NCI-H128 (cell line): ENCODE results near the gene TRIO.

ENCODE experiments used
- DNase-seq: peaks from one replicate; lab custom pipeline; 2025; ENCODE audit not compliant: unreplicated experiment; lab: John Stamatoyannopoulos, UW

Gene TRIO

DNA sequence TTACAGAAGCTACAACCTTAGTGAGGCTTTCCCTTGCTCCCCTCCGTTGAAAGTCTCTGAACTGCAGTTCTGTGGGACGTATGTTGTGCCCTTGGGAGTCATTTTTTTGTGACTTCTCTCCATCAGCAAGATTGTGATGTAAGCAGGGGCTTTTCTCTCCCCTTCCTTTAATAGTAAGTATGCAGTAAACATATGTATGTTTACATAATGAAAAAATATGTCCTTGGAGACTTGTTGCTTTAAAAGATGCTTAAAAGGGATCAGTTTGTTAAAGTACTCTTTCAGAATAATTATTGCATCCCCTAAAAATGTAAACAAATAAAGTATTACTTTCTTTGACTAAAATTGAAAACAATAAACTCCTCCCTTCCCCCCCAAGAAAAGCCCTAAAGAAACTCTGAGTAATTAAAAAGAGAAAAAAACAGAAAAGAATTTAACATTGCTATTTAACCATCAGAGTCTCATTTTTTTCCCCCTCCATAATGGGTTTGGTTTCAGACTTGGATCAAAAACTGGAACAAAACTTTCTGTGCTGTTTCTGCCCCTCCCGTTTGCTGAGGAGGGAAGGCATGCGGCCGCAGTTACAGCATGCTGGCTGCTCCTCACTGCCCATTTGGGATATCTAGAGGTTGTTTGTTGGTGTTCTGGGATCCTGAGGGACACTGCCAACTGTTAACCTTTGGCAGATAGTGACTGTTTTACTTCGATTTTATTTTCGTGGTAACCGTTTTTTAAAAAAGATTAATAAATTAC, 40.2 kb downstream of the TRIO start:
- no peak for DNase-seq

DNA sequence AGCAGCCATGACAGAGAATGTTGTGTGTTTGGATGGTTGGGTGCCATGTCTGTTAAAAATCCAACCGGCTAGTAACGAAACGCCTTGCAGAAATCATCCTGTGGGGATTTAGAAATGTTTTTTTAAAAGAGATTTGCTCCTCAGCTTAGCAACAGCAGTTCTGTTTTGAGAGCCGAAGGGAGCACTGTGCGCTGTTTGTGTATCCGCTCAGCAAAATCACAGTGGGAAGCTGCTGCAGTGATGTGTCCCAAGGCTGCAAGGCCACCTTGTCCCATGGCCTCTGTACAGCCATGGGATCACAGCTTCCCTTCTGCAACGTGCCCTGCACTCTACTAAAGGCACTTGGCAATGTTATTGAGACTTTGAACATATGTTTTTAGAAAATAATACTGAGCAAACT, 40.9 kb downstream of the TRIO start:
- no peak for DNase-seq

DNA sequence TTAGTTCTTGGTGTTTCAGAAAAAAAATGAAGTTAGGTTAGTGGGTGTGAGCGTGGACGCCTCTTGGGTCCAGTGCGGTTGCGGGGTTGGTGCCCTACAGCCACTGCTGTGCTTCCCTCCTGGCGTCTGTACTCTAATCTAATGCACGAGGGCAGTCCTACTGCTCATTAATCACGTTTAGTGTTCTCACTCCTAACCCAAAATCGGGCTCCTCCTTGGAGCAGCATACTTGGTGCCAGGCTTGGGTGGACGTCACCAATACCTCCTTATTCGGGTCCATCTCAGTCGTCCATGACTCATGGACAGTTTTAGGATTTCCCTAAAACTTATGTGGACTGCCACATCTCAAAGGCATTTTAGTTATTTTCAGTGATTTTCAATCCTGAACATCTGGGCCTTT, 41.6 kb downstream of the TRIO start:
- no peak for DNase-seq

DNA sequence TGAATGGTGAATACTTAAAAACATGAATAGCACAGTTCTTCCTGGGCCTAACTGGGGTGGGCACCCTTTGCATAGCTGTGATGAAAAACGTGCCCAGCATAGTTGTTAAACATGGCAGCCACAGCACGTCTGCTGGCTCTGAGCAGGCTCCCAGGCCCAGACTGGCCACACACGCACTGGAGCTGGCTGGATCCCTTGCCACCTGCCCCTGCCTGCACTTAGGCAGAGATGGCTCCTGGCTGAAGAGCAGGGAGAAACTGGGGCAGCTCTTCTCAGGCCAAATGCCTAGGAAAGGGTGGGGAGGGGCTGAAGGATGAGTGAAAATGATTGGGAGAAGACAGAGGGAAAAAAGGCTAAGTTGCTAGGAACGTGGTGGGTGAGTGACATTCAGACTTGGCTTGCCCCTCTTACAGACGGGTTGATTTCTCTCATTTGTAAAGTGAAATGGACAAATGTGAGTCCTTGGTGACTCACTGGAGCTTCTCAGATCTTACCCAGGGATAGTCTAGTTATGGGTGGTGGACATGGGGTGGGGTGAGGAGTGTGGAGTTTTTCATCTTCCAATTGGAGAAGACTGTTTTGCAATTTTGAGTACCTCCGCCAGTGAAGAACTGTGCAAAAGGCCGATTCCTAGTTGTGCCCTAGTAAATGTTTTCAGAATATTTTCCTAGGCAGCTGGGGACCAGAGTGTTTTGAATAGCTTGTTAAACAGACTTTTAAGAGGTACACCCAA, 42.4 kb downstream of the TRIO start:
- DNase-seq, result peak; percentile 34

DNA sequence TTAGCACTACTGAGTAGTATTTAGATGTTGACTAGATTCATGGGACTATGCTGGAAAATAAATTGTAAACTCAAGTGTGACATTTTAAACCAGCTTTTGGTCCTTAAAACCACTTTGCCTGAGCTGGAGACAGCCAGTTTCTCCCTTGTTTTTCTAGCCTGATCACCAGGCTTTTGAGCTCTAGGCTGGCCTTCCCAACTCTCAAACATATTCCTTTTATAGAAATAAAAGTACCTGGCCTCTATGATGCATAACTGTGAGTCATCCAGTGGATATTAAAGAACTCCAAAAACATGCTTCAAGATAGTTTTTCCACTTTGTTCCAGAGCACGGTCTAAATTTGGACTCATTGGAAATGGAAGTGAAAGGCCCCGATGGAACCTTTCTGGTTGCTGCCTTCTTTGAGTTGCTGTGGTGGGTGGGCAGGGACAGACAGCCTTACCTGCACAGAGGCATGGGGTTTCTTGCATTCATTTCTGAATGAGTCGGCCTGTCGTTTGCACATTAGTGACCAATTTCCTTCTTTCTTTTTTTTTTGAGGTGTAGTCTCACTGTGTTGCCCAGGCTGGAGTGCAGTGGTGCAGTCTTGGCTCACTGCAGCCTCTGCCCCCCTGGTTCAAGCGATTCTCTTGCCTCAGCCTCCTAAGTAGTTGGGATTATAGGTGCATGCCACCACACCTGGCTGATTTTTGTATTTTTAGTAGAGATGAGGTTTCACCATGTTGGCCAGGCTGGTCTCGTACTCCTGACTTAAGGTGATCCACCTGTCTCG, 43.1 kb downstream of the TRIO start:
- no peak for DNase-seq

DNA sequence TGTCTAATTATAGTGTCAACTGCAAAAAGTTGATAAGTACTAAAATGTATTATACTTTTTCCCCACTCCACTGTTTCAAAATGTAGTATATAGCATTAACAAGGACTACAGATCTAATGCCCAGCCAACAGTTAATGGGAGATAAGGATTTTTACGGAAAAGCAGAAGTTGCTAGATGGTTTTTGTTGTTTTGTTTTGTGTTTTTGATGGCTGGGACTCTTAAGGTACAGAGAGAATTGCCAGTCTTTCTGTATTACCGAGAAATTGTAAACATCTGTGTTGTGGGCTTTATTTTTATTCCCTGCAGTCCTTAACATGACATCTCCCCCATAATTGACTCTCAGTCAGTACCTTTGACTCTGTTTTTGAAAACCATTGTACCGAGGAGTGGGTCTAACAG, 44.0 kb downstream of the TRIO start:
- DNase-seq, result no peak

DNA sequence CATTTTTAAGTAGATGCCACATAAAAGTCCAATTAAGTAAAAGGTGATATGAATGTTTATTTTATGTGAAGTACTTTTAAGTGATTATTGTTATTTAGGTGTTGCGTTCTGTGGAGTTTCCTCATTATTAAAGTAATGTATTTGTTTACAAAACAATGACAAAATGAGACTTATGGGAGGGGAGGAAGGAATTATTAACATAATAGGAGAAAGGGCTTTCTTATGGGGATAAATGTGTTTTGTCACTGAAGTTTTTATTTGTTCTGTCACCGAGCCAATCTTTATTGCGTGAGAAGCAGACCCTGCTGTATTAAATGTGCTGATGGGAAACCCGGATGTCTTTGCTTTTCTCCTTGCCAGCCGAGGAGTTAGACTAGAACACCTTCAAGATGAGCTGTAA, 44.5 kb downstream of the TRIO start:
- no peak for DNase-seq

DNA sequence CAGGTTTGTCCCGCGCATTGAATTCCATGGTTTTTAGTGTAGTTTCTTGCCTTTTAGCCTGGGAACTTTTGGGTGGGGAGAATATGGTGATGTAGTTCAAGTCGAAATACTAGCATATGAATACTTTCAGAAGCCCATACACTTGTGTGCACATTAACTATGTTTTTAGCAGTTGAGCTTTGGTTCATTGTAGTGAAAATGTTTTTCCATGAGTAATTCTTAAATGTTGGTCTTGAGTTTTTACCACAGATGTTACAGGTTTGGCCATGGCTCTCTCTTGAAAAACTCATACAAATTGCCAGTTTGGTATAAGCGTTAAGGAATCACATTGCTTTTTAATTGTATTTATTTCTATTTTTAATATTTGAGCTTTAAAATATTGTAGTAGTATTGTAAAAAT, 45.6 kb downstream of the TRIO start:
- no peak for DNase-seq

DNA sequence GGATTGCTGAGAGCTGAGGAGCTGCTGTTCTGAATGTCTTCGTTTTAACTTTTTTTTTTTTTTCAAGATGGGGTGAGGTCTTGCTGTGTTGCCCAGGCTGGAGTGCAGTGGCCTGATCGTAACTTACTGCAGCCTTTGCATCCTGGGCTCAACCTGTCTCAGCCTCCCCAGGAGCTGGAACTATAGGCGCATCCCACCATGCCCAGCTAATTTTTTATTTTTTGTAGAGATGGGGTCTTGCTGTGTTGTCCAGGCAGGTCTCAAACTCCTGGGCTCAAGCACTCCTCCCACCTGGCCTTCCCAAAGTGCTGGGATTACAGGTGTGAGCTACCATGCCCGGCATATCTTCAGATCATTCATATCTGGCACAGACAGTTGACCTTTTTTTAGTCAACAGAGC, 46.5 kb downstream of the TRIO start:
- DNase-seq, result no peak

DNA sequence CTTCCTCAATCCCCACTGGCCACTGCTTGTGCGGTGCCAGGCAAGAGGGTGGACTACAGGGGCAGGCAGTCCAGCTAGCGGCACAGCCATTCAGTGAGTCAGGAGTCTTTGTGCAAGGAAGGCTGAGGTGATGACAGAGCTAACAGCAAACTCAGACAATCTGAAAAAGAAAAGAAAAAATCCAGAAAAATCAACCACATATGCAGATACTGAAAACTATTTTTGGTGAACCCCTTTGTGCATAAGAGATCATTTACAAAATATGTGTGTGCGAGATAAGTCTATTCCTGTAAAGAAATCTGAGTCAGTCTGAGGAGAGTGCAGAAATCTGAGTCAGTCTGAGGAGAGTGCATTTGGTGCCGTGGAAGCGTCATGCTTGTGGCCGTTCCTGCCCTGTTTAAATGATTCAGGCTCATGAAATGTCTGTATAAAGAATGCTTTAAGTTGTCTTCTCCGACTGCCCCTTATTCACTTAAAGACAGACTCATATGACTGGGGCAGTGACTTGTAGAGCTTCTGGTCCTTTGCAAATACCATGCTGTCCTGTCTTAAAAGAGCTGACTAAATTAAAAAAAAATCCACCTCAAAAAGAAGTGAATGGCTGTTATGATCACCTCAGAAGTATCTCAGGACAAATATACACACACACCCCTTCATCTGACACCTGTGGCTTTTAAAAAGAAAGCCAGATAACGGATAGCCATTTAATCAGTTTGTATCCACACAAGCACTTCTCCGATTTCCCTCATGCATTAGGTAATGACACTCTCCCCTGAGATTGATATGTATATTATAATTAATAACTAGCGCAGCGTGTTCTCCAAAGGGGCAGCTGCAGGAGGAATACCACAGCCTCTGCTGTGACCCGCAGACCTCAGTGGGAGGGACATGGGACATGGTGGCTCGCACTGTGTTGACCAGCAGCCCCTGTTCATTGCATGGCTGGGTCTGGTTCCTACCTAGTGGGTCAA, 47.3 kb downstream of the TRIO start:
- DNase-seq, result no peak

DNA sequence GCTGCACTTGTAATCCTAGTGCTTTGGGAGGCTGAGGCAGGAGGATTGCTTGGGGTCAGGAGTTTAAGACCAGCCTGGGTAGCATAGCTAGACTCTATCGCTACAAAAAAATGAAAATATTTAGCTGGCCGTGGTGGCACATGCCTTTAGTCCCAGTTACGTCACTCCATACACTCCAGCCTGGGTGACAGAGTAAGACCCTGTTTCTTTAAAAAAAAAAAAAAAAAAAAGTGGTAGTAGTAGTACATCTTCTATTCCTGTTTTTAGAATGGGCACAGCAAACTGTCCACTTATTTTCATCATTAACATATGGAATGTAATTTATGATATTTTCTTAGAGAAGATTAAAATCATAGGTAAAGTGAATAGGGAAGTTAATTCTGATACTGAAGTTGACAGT, 48.2 kb downstream of the TRIO start:
- no peak for DNase-seq

DNA sequence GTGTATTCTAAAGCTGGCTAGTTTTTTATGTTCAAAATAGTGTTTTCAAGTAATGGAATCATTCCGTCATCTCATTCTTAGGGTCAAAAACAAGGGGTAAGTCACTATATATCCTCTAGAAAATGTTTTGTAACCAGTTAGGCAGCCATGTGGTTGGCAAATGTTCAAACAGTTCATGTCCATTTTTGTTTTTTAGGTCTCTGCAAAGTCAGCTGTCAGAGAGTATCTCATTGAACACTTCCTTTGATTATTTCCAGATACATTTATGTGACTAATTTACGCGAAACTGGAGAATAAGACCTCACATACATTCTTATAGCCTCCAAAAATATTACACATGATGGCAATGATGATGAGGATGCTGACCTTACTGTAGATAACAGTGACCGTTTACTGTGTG, 50.4 kb downstream of the TRIO start:
- DNase-seq, result no peak

DNA sequence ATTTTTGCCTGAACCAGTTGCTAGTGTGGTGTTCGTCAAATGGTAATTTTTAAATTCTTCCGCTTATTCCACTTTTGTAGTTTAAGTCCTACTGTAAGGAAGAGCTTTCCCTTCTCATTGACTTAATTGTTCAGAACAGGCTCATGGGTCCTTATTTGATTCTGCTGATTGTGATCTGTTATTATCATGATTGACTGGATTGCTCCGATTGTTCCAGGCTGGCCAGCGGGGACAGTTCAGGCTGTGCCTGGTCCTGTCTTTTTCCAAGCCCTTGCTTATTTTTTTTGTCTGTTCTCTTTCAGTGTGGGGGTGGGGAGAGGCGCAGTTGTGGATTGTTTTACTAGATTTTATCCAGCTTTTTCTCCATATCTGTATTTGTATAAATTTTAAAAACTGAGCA, 52.4 kb downstream of the TRIO start:
- DNase-seq, result no peak

DNA sequence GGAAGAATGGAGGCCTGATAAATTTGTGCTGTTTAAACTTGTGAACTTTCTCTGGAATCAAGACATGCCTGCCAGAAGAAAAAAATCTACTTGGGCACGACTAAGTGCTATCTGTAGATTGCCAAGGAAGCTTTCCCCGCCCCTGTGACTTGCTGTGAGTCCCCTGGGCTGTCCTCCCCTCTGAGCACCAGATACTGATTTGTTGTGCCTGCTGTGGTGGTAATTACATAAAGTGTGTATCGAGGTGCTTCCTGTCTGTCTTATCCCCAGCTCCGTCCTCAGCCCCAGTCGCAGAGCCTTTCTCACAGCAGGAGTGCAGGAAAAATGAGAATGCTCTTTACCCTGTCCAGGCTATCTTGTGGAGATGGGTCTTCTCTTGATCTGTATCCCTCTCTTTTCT, 53.9 kb downstream of the TRIO start:
- DNase-seq, result no peak

DNA sequence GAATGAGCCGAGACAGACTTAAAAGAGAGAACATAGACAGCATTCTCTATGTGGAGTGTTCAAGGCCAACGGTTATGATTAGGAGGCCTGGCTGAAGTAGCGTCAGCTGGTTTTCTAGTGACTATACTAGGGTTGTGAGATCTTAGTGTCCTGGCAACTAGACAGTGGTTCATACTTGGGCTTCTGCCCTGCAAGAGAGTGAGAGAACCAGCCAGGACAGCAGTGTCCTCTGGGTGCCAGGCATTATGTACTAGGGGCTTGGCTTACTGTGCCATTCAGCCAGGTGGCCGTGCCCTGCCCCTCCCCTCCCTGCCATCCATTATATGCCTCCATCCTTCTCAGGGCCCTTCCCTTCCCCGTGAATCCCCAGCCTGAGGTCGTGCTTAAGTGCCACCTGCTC, 56.8 kb downstream of the TRIO start:
- no peak for DNase-seq

DNA sequence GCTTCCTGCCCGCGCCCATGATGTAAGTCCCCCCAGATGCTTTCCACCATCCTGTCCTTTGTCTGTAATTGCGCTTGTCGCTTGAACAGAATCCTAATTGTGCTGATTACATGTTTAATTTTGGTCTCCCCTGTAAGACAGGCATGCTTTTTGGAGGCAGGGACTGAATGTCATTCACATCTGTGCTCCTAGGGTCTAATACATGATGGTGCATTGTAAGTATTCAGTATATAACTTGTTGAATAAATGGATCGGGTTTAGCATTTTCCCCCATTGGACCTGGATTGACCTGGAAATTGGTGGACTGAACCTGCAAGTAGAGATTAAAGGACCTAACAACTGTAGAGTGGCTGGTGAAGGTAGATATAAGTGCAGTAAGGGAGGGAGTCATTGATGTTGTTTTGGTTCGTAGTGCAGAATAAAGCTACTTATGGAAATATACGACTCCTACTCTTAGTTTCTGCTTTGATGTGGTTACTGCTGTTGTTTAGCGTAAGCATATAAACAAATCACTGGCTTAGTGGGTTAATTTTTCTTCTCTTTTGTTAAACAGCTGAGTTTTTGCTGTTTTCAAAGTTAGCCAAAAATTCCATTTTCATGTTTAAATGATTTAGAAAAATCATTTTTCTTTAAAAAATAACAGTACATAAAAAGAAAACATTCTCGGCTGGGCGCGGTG, 57.3 kb downstream of the TRIO start:
- DNase-seq, result no peak

DNA sequence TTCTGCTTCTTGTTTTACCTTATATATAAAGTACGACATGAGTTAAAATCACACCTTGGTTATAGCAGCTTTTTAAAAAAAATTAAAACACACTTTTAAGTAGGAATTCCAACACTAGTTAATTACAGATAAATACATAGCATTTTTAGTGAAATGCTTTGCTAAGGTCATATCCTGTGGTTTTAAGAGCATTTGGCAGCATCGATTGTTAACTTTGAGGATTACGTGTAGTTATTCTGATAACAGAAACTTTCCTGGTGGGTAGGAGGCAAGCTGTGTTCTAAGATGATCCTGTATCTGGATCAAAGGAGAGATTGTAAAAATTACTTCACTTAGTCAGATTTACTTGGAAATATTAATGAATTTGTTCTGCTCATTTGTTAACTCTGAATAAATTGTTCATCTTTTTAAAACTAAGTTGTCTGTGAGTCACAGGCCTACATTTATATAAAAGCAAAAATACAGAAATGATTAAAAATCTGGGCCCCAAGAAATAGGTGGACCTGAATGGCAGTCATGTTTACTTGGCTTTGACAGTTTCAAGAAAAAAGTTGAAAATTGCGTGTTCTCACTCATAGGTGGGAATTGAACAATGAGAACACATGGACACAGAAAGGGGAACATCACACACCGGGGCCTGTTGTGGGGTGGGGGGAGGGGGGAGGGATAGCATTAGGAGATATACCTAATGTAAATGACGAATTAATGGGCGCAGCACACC, 58.3 kb downstream of the TRIO start:
- DNase-seq, result no peak

DNA sequence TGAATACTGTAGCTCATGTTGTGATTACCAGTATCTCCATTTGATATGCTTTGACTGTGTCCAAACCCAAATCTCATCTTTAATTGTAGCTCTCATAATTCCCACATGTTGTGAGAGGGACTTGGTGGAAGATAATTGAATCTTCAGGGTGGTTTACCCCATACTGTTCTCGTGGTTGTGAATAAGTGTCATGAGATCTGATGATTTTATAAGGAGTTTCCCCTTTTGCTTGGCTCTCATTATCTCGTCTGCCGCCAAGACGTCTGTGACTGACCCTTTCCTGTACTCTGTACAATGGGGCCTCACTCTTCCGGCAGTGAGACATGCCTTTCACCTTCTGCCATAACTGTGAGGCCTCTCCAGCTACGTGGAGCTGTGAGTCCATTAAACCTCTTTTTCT, 59.3 kb downstream of the TRIO start:
- no peak for DNase-seq

DNA sequence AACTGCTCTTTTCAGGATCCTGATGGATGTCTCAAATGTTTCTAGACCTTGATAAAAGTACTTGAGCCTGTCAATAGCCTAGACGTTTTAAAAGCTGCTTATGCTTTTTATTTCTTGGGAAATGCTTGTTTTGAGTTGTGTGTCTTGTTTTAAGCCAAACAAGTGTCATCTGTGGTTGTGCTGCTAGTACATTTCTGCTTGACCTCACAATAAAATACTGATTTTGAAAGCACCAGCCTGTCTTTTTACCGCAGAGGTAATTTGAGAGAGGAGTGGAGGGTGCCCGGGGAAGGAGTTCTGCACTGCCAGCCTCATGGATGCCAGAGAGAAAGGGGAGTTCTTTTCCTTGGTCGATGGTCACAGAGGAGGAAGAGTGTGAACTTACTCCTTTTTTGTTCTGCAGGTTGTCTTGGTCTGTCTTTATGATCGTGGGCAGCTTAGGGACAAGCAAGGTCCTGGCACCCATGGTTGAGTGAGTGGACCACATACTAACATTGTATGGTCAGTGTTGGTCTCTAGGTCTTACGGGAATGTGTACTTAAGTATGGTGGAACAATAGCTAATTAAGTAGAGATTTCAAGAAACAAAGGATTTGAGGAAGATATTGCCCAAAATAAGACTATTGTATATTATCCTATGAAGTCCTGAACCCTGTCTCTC, 61.0 kb downstream of the TRIO start:
- DNase-seq, result no peak
